Aorta (tissue), 5 donors: ENCODE results near the gene NUDT16. TPM values are rescaled to one million over a fixed set of nuclear protein-coding genes. Genes with fewer than 3 reads are reported as not detected.
A peak's percentile ranks its signal among the peaks of the same experiment; 100 is the strongest.

Source experiments
- ATAC-seq: fragments of 200-7000 bp; cut with Tn5 transposase; one replicate; pipeline ENCODE4 v1.9.1; 2022; ENCODE audit warnings: moderate library complexity; ENCODE audit not compliant: low FRiP score
- DNase-seq, 2 donors: peaks; one replicate each; pipeline ENCODE4 v3.0.0-alpha.2; 2020
- H3K27ac ChIP-seq, 2 donors: one replicate each; pipeline ENCODE4 v1.5.1; 2013; ENCODE audit warnings: low read length in 2 of 2, mild to moderate bottlenecking in 2 of 2, moderate library complexity in 2 of 2, control low read depth in 1 of 2, inconsistent platforms in 1 of 2, low read depth in 1 of 2
- H3K27me3 ChIP-seq, 2 donors: one replicate each; pipeline ENCODE4 v1.6.1; 2013; ENCODE audit warnings: control low read depth in 1 of 2, low read length in 1 of 2, mild to moderate bottlenecking in 1 of 2, moderate library complexity in 1 of 2; ENCODE audit not compliant: insufficient read depth in 2 of 2, control insufficient read depth in 1 of 2
- H3K36me3 ChIP-seq, 2 donors: one replicate each; pipeline ENCODE4 v1.6.1; 2013; ENCODE audit warnings: control low read depth in 1 of 2, low read length in 1 of 2, mild to moderate bottlenecking in 1 of 2; ENCODE audit not compliant: insufficient read depth in 2 of 2, control insufficient read depth in 1 of 2
- H3K4me1 ChIP-seq, 2 donors: one replicate each; pipeline ENCODE4 v1.6.1; 2013; ENCODE audit warnings: low read length in 2 of 2, control low read depth in 1 of 2, mild to moderate bottlenecking in 1 of 2, moderate library complexity in 1 of 2; ENCODE audit not compliant: insufficient read depth in 2 of 2, control insufficient read depth in 1 of 2
- H3K4me3 ChIP-seq, 2 donors: one replicate each; pipeline ENCODE4 v1.5.1; 2013; ENCODE audit warnings: low read length in 2 of 2, control low read depth in 1 of 2, mild to moderate bottlenecking in 1 of 2
- H3K9me3 ChIP-seq: one replicate; pipeline ENCODE4 v1.6.1; 2013; ENCODE audit warnings: mild to moderate bottlenecking, low read length; ENCODE audit not compliant: control insufficient read depth
- WGBS, 2 donors: extraction: QIAGEN DNeasy Blood & Tissue Kit; methylation state at CpG; one replicate each; pipeline ENCODE4 v1.1.7; 2013; 5-methylcytosine and 5-hydroxymethylcytosine counted together
- intact Hi-C, 2 donors: fragments of 100-400 bp; cut with DNase I; formaldehyde crosslinking; loops; one replicate each; pipeline versions ENCODE4 v1.14.2 to v1.15.0; 2022
- polyA plus RNA-seq, 2 donors: library from polyadenylated mRNA; stranded (reverse); fragments of 200-250 nt; gene quantifications; one replicate each; pipeline ENCODE4 v1.2.3, GENCODE V29; 2013
- total RNA-seq, 2 donors: library from RNA; stranded (reverse); fragmentation: NEBNext Ultra II Directional; extraction: Animal tissue kit (Norgen Biotek cat#: 25700); gene quantifications; one replicate each; pipeline ENCODE4 v1.2.1, GENCODE V29; 2021
- donor health status: healthy with polysubstance abuse.
- donor health status: Bipolar disorder and iron deficiency.
- donor health status: DM: no; HTN: no; CAD: no.
- donor health status: DM: no; HTN: no; CAD: no.
- donor health status: DM: yes; HTN: yes; CAD: no.

NUDT16 gene
- total and polyA plus RNA-seq, 4 donors, result 20.2 to 40.4 (median 23.5) TPM

- no peaks in the 10 kb centered on the region for H3K9me3 ChIP-seq
- H3K4me1 ChIP-seq, result no peaks in the 10 kb centered on the region
- 62 to 69% methylated on average over 4 of the region's 4 CpGs for WGBS, 2 donors
- intact Hi-C loops, result no loop called here
- no peak overlapping the region for H3K27ac ChIP-seq
- DNase-seq (no peak), ATAC-seq (no peak)
- no peaks in the 10 kb centered on the region for H3K36me3 ChIP-seq
- no peaks in the 10 kb centered on the region for H3K27me3 ChIP-seq
- H3K4me3 ChIP-seq, result no peak overlapping the region
These were observed 12.3 kb downstream of the NUDT16 start for GRCh38 chr3:131393868-131394267.

- H3K27me3 ChIP-seq, result no peaks in the 10 kb centered on the region
- ATAC-seq, result no peak
- no peaks in the 10 kb centered on the region for H3K36me3 ChIP-seq
- no peaks in the 10 kb centered on the region for H3K4me1 ChIP-seq
- H3K9me3 ChIP-seq, result no peaks in the 10 kb centered on the region
- H3K27ac ChIP-seq, result no peak overlapping the region
- no peak overlapping the region for H3K4me3 ChIP-seq
- DNase-seq, result no peak
- intact Hi-C loops, result no loop called here
These were observed 12.8 kb downstream of the NUDT16 start for GRCh38 chr3:131394400-131394799.

- Histone ChIP-seq H3K4me1 (no peaks in the 10 kb centered on the region), H3K4me3 (no peak overlapping the region), H3K27me3 (no peaks in the 10 kb centered on the region), H3K27ac (no peak overlapping the region), H3K36me3 (no peaks in the 10 kb centered on the region), H3K9me3 (no peaks in the 10 kb centered on the region)
- ATAC-seq (peak; percentile 36), DNase-seq (no peak)
- intact Hi-C loops, result no loop called here
These were observed 14.6 kb downstream of the NUDT16 start for GRCh38 chr3:131396170-131396569.

GRCh38 chr3:131397889-131398288 is 16.3 kb downstream of the NUDT16 start:
- Histone ChIP-seq H3K36me3 (no peaks in the 10 kb centered on the region), H3K27me3 (no peaks in the 10 kb centered on the region), H3K27ac (no peak overlapping the region), H3K4me1 (no peaks in the 10 kb centered on the region), H3K4me3 (no peak overlapping the region), H3K9me3 (no peaks in the 10 kb centered on the region)
- DNase-seq (no peak), ATAC-seq (no peak)
- WGBS, 2 donors, result 66 to 69% methylated on average over 4 of the region's 4 CpGs
- intact Hi-C loops, result no loop called here

- intact Hi-C loops, result loop anchor here in 1 of 2 donors (2.0 kb wide), 1 partner anchor 43 kb away; no protein-coding TSS in a partner anchor
- no peak for ATAC-seq
- H3K36me3 ChIP-seq, result no peaks in the 10 kb centered on the region
- H3K27me3 ChIP-seq, result no peaks in the 10 kb centered on the region
- no peaks in the 10 kb centered on the region for H3K4me1 ChIP-seq
- no peaks in the 10 kb centered on the region for H3K9me3 ChIP-seq
- no peak for DNase-seq
- H3K4me3 ChIP-seq, result no peak overlapping the region
- WGBS, 2 donors, result 11 to 12% methylated on average over 3 of the region's 3 CpGs
- peak overlapping the region in 1 of 2 donors; percentile 60 for H3K27ac ChIP-seq
These were observed 20.4 kb downstream of the NUDT16 start for GRCh38 chr3:131401978-131402377.

- Histone ChIP-seq H3K36me3 (no peaks in the 10 kb centered on the region), H3K4me3 (no peak overlapping the region), H3K27ac (peak overlapping the region in 1 of 2 donors; percentile 60), H3K27me3 (no peaks in the 10 kb centered on the region), H3K4me1 (no peaks in the 10 kb centered on the region), H3K9me3 (no peaks in the 10 kb centered on the region)
- DNase-seq, result peak in 1 of 2 donors; percentile 49
- intact Hi-C loops, result loop anchor here in 1 of 2 donors (2.0 kb wide), 1 partner anchor 42 kb away; no protein-coding TSS in a partner anchor
- no peak for ATAC-seq
- 38 to 44% methylated on average over 6 of the region's 6 CpGs for WGBS, 2 donors
These were observed 20.9 kb downstream of the NUDT16 start for GRCh38 chr3:131402391-131403039.

- 74 to 78% methylated on average over 3 of the region's 3 CpGs for WGBS, 2 donors
- Histone ChIP-seq H3K4me3 (no peak overlapping the region), H3K27ac (peak overlapping the region; percentile 2 to 28), H3K36me3 (no peaks in the 10 kb centered on the region), H3K4me1 (no peaks in the 10 kb centered on the region), H3K9me3 (no peaks in the 10 kb centered on the region), H3K27me3 (no peaks in the 10 kb centered on the region)
- DNase-seq (no peak), ATAC-seq (no peak)
- intact Hi-C loops, result loop anchor here in 1 of 2 donors (2.0 kb wide), 1 partner anchor 41 kb away; no protein-coding TSS in a partner anchor
These were observed 21.8 kb downstream of the NUDT16 start for GRCh38 chr3:131403216-131403895.

- DNase-seq (no peak), ATAC-seq (no peak)
- Histone ChIP-seq H3K4me3 (no peak overlapping the region), H3K4me1 (no peaks in the 10 kb centered on the region), H3K36me3 (no peaks in the 10 kb centered on the region), H3K27me3 (no peaks in the 10 kb centered on the region), H3K27ac (no peak overlapping the region), H3K9me3 (no peaks in the 10 kb centered on the region)
- WGBS, 2 donors, result 76 to 90% methylated on average over 1 of the region's 1 CpG
- intact Hi-C loops, result no loop called here
These were observed 23.8 kb downstream of the NUDT16 start for GRCh38 chr3:131405411-131405810.

GRCh38 chr3:131406274-131406673 is 24.7 kb downstream of the NUDT16 start:
- H3K4me1 ChIP-seq, result no peaks in the 10 kb centered on the region
- WGBS, 2 donors, result 57 to 61% methylated on average over 2 of the region's 2 CpGs
- H3K27ac ChIP-seq, result no peak overlapping the region
- H3K4me3 ChIP-seq, result no peak overlapping the region
- intact Hi-C loops, result no loop called here
- H3K27me3 ChIP-seq, result no peaks in the 10 kb centered on the region
- ATAC-seq (no peak), DNase-seq (no peak)
- no peaks in the 10 kb centered on the region for H3K9me3 ChIP-seq
- H3K36me3 ChIP-seq, result no peaks in the 10 kb centered on the region
